K562 (cell line): Measurements from ENCODE around the gene HAPLN1.

Source experiments
- ASH1L ChIP-seq: fragments of 450-650 bp; IDR thresholded peaks from 2 replicates; pipeline ENCODE4 v1.6.1; 2018; ENCODE audit warnings: borderline replicate concordance, mild to moderate bottlenecking, low read depth; ENCODE audit not compliant: partially characterized antibody
- EZH2 ChIP-seq: IDR thresholded peaks from 2 replicates; pipeline ENCODE4 v1.6.1; 2012; ENCODE audit warnings: low read depth, mild to moderate bottlenecking, inconsistent platforms, low read length, borderline replicate concordance
- POLR2AphosphoS5 ChIP-seq: IDR thresholded peaks from 2 replicates; pipeline ENCODE4 v1.6.1; 2011; ENCODE audit warnings: mild to moderate bottlenecking, low read depth, low read length, moderate library complexity; ENCODE audit not compliant: control insufficient read depth, insufficient read depth
- TF ChIP-seq, protein P1 (sequence below), 3 experiments: IDR thresholded peaks in 2 of 3; conservative IDR thresholded peaks in 1 of 3; 2 replicates each; pipeline ENCODE4 v1.5.1; 2011 to 2012; ENCODE audit warnings: low read length in 3 of 3, mild to moderate bottlenecking in 3 of 3, control low read depth in 2 of 3, improper control_type of control experiment in 1 of 3, inconsistent platforms in 1 of 3, low read depth in 1 of 3, mixed read lengths in 1 of 3, moderate library complexity in 1 of 3; ENCODE audit not compliant: insufficient read depth in 2 of 3

DNA sequence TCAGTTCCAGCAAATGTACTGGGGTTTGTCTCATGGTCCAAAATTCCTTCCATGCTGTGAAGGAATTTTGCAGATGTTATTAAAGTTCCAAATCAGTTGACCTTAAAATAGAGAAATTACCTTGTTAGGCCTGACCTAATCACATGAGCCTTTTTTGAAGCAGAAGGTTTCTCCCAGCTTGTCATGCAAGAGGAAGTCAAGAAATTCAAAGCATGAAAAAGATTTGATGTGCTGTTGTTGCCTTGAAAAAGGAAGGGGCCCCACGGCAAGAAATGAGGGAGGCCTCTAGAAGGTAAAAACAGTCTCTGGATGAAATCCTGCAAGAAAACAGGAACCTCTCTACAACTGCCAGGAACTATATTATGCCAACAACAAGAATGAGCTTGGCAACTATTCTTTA lies 24.2 kb upstream of the HAPLN1 start:
- TF ChIP-seq, protein P1, sequence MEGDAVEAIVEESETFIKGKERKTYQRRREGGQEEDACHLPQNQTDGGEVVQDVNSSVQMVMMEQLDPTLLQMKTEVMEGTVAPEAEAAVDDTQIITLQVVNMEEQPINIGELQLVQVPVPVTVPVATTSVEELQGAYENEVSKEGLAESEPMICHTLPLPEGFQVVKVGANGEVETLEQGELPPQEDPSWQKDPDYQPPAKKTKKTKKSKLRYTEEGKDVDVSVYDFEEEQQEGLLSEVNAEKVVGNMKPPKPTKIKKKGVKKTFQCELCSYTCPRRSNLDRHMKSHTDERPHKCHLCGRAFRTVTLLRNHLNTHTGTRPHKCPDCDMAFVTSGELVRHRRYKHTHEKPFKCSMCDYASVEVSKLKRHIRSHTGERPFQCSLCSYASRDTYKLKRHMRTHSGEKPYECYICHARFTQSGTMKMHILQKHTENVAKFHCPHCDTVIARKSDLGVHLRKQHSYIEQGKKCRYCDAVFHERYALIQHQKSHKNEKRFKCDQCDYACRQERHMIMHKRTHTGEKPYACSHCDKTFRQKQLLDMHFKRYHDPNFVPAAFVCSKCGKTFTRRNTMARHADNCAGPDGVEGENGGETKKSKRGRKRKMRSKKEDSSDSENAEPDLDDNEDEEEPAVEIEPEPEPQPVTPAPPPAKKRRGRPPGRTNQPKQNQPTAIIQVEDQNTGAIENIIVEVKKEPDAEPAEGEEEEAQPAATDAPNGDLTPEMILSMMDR (IDR thresholded peaks at IDR 0.05 in 2 of 3, conservative IDR thresholded peaks at IDR 0.05 in 1 of 3; ENCODE audit: insufficient read depth in 2 of 3, low read depth in 1 of 3, low read length in 3 of 3), result no peak
- TF ChIP-seq POLR2AphosphoS5 (no peak), EZH2 (no peak), ASH1L (no peak)
